Endothelial cell of umbilical vein (primary cell): ENCODE data around the gene PTCHD1.

Experiments used
- EZH2 ChIP-seq: IDR thresholded peaks from 2 replicates; pipeline ENCODE4 v1.6.1; 2012; ENCODE audit warnings: borderline replicate concordance, low read depth, mild to moderate bottlenecking, moderate library complexity, low read length, inconsistent platforms; ENCODE audit not compliant: severe bottlenecking
- FOS ChIP-seq: IDR thresholded peaks from 2 replicates; pipeline ENCODE4 v1.6.1; 2011; ENCODE audit warnings: mild to moderate bottlenecking, low read length, moderate library complexity, borderline replicate concordance; ENCODE audit not compliant: insufficient read depth
- POLR2A ChIP-seq: IDR thresholded peaks from 2 replicates; pipeline ENCODE4 v1.6.1; 2012; ENCODE audit warnings: low read depth, mild to moderate bottlenecking, control low read depth, low read length
- TF ChIP-seq, protein P1 (sequence below), 2 donors: IDR thresholded peaks; 1 replicate in 1 of 2; 2 replicates in 1 of 2; pipeline ENCODE4 v1.5.1; 2011; ENCODE audit warnings: low read length in 2 of 2, mild to moderate bottlenecking in 2 of 2, moderate library complexity in 2 of 2, control low read depth in 1 of 2, inconsistent platforms in 1 of 2, low read depth in 1 of 2; ENCODE audit not compliant: insufficient read depth in 1 of 2; ENCODE audit errors: extremely low read depth in 1 of 2

- TF ChIP-seq, protein P1, sequence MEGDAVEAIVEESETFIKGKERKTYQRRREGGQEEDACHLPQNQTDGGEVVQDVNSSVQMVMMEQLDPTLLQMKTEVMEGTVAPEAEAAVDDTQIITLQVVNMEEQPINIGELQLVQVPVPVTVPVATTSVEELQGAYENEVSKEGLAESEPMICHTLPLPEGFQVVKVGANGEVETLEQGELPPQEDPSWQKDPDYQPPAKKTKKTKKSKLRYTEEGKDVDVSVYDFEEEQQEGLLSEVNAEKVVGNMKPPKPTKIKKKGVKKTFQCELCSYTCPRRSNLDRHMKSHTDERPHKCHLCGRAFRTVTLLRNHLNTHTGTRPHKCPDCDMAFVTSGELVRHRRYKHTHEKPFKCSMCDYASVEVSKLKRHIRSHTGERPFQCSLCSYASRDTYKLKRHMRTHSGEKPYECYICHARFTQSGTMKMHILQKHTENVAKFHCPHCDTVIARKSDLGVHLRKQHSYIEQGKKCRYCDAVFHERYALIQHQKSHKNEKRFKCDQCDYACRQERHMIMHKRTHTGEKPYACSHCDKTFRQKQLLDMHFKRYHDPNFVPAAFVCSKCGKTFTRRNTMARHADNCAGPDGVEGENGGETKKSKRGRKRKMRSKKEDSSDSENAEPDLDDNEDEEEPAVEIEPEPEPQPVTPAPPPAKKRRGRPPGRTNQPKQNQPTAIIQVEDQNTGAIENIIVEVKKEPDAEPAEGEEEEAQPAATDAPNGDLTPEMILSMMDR (IDR thresholded peaks at IDR 0.05; ENCODE audit: extremely low read depth in 1 of 2, insufficient read depth in 1 of 2, low read depth in 1 of 2, low read length in 2 of 2) = no peak
- TF ChIP-seq EZH2 = no peak
- no peak for TF ChIP-seq POLR2A
- TF ChIP-seq FOS = no peak
Measured at GRCh38 chrX:23312136-23312535, 22.5 kb upstream of the PTCHD1 start.
